Subcutaneous abdominal adipose tissue (tissue), 5 donors: ENCODE measurements around the gene MLXIP.

ENCODE experiments used
- H3K27ac ChIP-seq: one replicate; pipeline ENCODE4 v1.7.0; 2013; ENCODE audit warnings: low read depth, mild to moderate bottlenecking, inconsistent platforms, low read length, moderate library complexity
- H3K27me3 ChIP-seq, 5 donors: one replicate each; pipeline ENCODE4 v1.7.0; 2013; ENCODE audit warnings: low read length in 5 of 5, inconsistent platforms in 1 of 5; ENCODE audit not compliant: control insufficient read depth in 5 of 5, insufficient read depth in 4 of 5
- H3K36me3 ChIP-seq, 5 donors: one replicate each; pipeline ENCODE4 v1.7.0; 2013; ENCODE audit warnings: low read length in 5 of 5; ENCODE audit not compliant: control insufficient read depth in 5 of 5, insufficient read depth in 5 of 5
- H3K4me1 ChIP-seq, 5 donors: one replicate each; pipeline ENCODE4 v1.7.0; 2013; ENCODE audit warnings: low read length in 5 of 5, mild to moderate bottlenecking in 3 of 5, moderate library complexity in 1 of 5; ENCODE audit not compliant: control insufficient read depth in 5 of 5, insufficient read depth in 5 of 5
- H3K4me3 ChIP-seq, 5 donors: one replicate each; pipeline ENCODE4 v1.7.0; 2013; ENCODE audit warnings: low read length in 5 of 5, low read depth in 1 of 5
- H3K9ac ChIP-seq, 5 donors: one replicate each; pipeline ENCODE4 v1.7.0; 2013; ENCODE audit warnings: low read length in 5 of 5, mild to moderate bottlenecking in 4 of 5, moderate library complexity in 3 of 5
- H3K9me3 ChIP-seq, 5 donors: one replicate each; pipeline ENCODE4 v1.7.0; 2013; ENCODE audit warnings: low read length in 5 of 5; ENCODE audit not compliant: control insufficient read depth in 5 of 5
- donor health status: healthy.
- donor health status: healthy.
- donor health status: healthy.
- donor health status: healthy.
- donor health status: healthy.

MLXIP gene

DNA sequence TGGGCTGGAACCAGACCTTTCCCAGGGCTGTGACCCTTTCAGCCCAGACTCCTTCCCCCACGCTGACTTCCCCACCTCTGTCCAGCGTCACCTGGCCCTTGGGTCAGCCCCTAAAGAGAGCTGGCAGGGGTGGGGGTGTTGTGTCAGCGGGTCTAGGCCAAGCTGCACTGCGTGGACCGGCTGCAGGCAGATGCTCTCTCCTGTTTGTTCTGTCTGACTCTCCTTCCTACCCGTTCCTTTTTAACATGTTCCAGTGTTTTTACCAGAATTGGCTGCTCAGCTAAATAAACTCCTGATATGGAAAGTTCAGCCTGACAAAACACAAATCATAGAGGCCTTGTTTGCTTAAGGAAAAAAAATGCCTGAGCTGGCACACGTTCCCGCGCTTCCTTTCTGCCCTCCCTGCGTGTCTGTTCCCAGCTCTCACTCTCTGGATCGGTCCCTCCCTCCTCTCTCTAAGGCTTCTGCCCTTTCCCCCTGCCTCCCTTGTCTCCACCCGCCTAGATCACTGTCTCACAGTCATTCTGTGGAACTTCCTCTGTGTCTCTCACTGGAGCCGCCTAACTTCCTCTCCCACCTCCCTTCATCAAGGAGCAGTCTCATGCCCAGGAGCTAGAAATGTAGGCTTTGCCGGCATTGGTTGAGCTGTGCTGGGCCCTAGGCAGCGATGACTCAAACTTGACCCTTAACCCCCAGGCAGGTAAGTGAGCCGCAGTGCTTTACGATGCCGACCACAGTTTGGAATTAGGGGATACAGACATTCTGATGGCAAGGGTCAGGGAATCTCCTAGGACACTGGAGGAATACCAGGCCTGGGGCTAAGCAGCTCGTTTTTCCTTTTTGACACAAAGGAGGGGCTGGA lies 15.5 kb upstream of the MLXIP start:
- Histone ChIP-seq H3K27ac (peak overlapping the region; percentile 35), H3K4me1 (peaks cover 10 to 35% (median 32%) of the 10 kb centered on the region in 5 donors), H3K9me3 (no peaks in the 10 kb centered on the region), H3K9ac (peak overlapping the region in 3 of 5 donors; percentile 11 to 53 (median 29)), H3K36me3 (peaks cover 0 to 22% (median 12%) of the 10 kb centered on the region in 5 donors), H3K27me3 (no peaks in the 10 kb centered on the region), H3K4me3 (peak overlapping the region in 3 of 5 donors; percentile 0 to 39 (median 34))

DNA sequence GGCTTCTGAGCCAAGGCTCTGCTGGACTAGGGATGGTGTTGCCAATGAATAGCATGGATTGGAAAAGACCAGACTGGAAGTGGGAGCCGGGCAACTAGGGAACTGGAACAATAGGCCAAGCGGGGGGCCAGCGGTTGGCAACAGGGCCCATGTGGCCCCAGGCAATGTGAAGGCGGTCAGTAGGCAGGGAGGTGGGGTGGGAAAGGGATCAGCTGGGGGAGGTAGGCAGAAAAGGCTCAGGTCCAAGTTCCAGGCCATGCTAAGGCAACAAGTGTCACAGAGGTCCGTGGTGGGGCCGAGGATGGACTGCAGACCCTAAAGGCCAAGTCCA lies 14.9 kb upstream of the MLXIP start:
- Histone ChIP-seq H3K36me3 (peaks cover 0 to 20% (median 11%) of the 10 kb centered on the region in 5 donors), H3K9me3 (no peaks in the 10 kb centered on the region), H3K9ac (peak overlapping the region in 2 of 5 donors; percentile 4 to 53), H3K4me1 (peaks cover 10 to 39% (median 35%) of the 10 kb centered on the region in 5 donors), H3K27ac (peak overlapping the region; percentile 35), H3K4me3 (peak overlapping the region in 3 of 5 donors; percentile 0 to 39 (median 34)), H3K27me3 (no peaks in the 10 kb centered on the region)

- Histone ChIP-seq H3K27me3 (no peaks in the 10 kb centered on the region), H3K9ac (peak overlapping the region in 1 of 5 donors; percentile 4), H3K27ac (peak overlapping the region; percentile 27), H3K4me1 (peaks cover 10 to 39% (median 35%) of the 10 kb centered on the region in 5 donors), H3K9me3 (no peaks in the 10 kb centered on the region), H3K36me3 (peaks cover 0 to 14% (median 8%) of the 10 kb centered on the region in 5 donors), H3K4me3 (no peak overlapping the region)
Measured at GRCh38 chr12:122064025-122064777, 14.4 kb upstream of the MLXIP start.

DNA sequence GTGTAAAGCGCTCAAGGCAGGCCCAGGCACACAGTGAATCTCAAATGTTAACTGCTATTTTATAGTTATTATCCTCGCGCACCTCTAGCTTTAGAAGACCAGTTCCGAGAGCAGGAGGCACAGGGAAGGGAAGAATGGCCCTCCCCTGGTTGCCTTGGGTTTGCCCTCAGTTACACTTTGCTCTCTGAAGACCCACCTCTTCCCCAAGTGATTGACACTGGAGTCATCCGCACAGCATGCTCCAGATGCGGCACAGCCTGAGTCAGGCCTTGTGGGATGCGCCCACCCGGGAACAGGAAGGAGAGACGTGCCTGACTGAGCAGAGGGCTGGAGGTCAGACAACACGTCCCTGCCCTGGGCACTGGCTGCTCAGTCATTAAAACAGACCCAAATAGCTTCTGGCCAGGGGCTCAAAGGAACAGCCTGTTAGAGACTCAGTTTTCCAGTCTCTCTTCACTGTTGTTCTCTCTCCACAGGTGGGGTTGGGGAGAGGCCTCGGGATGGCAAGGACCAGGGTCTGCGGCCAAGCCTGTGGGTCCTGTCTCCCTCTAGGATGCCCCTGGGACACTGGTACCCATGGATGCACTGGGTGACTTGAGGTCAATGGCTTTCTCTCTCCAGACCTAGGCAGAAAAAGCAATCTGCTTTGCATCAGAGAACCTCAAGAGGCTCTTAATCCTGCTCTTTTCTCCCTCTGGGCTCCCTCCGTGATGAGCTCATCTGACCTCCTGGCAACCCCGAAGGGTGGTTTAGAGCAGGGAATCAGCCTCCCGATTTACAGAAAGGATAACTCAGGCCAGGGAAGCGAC lies 13.6 kb upstream of the MLXIP start:
- no peak overlapping the region for H3K4me3 ChIP-seq
- H3K27ac ChIP-seq = no peak overlapping the region
- H3K27me3 ChIP-seq = no peaks in the 10 kb centered on the region
- peaks cover 10 to 39% (median 35%) of the 10 kb centered on the region in 5 donors for H3K4me1 ChIP-seq
- H3K9me3 ChIP-seq = no peaks in the 10 kb centered on the region
- no peak overlapping the region for H3K9ac ChIP-seq
- H3K36me3 ChIP-seq = peaks cover 0 to 7% (median 2%) of the 10 kb centered on the region in 5 donors

DNA sequence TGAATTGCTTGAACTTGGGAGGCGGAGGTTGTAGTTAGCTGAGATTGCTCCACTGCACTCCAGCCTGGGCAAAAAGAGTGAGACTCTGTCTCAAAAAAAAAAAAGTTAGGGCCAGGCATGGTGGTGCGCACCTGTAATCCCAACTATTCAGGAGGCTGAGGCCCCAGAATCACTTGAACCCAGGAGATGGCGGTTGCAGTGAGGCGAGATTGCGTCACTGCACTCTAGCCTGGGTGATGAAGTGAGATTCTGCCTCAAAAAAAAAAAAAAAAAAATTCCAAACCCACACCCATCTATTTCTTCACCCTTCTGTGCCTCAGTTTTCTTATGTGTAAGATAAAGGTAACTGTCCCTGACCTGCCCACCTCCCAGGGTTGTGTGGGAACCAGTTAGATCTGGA lies 11.0 kb upstream of the MLXIP start:
- Histone ChIP-seq H3K4me1 (peaks cover 10 to 41% (median 32%) of the 10 kb centered on the region in 5 donors), H3K27ac (no peak overlapping the region), H3K9ac (no peak overlapping the region), H3K9me3 (no peaks in the 10 kb centered on the region), H3K4me3 (no peak overlapping the region), H3K27me3 (no peaks in the 10 kb centered on the region), H3K36me3 (no peaks in the 10 kb centered on the region)

- Histone ChIP-seq H3K4me1 (peaks cover 5 to 38% (median 30%) of the 10 kb centered on the region in 5 donors), H3K9me3 (no peaks in the 10 kb centered on the region), H3K36me3 (no peaks in the 10 kb centered on the region), H3K27me3 (no peaks in the 10 kb centered on the region), H3K4me3 (no peak overlapping the region), H3K27ac (no peak overlapping the region), H3K9ac (no peak overlapping the region)
Measured at GRCh38 chr12:122067966-122068365, 10.6 kb upstream of the MLXIP start.

GRCh38 chr12:122072031-122072970 lies 6.3 kb upstream of the MLXIP start:
- Histone ChIP-seq H3K4me3 (no peak overlapping the region), H3K27ac (no peak overlapping the region), H3K4me1 (peaks cover 0 to 16% (median 12%) of the 10 kb centered on the region in 5 donors), H3K9ac (no peak overlapping the region), H3K36me3 (no peaks in the 10 kb centered on the region), H3K9me3 (no peaks in the 10 kb centered on the region), H3K27me3 (no peaks in the 10 kb centered on the region)

GRCh38 chr12:122073815-122074214 lies 4.7 kb upstream of the MLXIP start:
- Histone ChIP-seq H3K9me3 (no peaks in the 10 kb centered on the region), H3K27ac (no peak overlapping the region), H3K36me3 (no peaks in the 10 kb centered on the region), H3K27me3 (no peaks in the 10 kb centered on the region), H3K4me3 (no peak overlapping the region), H3K9ac (no peak overlapping the region), H3K4me1 (peaks cover 0 to 15% (median 12%) of the 10 kb centered on the region in 5 donors)
